ENCODE data around the gene CCIN.
A peak's percentile ranks its signal among the peaks of the same experiment; 100 is the strongest.
"Not testable (repeated sequence)": the region's sequence is repeated elsewhere in the genome, so short reads cannot be mapped to it uniquely, and the experiment has no call there.

Gene CCIN
- total RNA-seq, result 0.14 to 0.48 reads per million in 2 donors

DNA sequence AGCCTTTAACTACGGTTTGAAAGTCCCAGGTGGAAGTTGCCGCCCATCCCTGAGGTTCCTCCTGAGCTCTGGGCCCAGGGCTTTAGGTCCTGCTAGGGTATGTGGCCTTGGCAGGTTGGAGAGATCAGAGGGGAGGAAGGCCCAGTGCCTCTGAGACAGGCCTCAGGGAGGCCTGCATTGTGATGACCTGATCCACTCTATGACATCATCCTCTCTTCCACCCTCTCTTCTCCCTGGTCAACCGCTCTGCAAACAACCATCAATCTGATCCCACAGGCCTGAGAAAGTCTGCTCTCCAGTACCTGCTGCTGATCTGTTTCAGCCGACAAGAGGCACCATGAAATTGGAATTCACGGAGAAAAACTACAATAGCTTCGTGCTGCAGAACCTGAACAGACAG, at the start of gene CCIN:
Gene CCIN, plus strand, starts transcription at position 223 of the 400 bp plus-strand sequence. Its CDS starts 115 bp downstream, at position 338.
- no peak for DNase-seq

DNA sequence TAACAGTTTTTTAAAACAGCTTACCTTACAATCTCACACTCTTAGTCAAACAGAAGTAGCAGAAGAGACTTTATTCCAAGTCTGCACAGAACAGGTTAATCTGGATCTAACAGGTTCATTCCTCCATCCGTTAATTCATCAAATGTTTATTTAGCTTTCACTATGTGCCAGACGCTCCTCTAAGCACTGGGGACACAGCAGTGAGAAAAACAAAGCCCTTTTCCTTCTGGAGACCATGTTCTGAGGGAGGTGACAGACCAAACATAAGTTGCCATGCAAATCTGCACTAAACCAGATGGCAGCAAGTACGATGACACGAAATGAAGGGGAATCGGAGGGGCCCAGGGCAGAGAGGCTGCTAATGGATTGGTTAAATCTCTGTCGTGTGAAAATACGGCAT, 49.7 kb upstream of the CCIN start:
- no peak for DNase-seq

DNA sequence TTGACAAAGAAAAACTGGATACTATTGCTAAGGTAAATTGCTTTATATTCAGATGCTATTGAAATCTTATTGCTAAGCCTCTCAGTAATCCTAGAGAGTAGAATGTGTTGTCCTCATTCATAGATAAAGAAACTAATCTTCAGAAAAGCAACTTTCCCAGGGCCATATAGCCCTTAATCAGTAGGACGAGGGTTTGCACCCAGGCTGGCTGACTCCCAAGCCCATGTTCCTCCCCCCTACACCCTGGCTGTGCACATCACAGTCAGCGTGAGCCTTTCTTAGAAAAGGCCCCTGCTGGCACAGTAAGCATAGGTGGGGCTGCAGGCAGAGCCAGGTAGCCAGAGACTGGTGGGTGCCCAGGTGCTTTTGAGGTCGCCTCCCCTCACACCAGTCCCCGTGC, 48.5 kb upstream of the CCIN start:
- no peak for DNase-seq

DNA sequence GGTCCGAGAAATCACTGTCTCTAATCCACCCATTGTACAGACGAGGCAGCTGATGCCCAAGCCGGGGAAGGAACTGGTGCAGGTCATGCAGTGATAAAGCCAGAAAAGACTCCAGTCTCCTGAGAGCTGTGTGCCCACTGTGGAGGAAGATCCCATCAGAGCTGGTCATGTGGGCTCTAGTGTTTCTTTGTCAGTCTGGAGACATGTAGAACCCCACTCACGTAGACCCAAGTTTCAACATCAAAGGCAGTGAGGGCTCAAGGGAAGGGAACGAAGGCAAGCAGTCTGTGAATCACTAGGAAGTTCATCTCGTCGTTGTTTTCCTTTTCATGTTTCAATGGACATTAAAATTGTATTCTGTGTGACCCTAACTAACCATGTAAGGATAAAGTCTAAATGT, 47.2 kb upstream of the CCIN start:
- DNase-seq, result no peak

DNA sequence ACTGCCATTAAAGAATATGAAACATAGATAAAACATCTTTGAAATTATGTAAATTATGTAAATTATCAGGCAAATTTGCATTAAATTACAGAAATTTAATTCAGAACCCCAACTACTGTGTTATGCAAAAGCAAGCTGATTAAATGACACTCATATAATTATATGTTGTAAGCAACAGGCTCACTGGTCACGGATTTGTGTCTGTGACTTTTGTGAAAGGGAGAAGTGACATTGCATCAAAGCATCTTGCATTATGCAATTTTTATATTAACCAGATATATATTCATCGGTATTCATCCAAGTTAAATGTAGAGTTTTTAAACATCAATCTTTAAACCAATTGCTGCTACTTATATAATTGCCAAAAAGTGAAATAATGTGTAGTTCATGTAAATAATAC, 45.7 kb upstream of the CCIN start:
- no peak for DNase-seq

DNA sequence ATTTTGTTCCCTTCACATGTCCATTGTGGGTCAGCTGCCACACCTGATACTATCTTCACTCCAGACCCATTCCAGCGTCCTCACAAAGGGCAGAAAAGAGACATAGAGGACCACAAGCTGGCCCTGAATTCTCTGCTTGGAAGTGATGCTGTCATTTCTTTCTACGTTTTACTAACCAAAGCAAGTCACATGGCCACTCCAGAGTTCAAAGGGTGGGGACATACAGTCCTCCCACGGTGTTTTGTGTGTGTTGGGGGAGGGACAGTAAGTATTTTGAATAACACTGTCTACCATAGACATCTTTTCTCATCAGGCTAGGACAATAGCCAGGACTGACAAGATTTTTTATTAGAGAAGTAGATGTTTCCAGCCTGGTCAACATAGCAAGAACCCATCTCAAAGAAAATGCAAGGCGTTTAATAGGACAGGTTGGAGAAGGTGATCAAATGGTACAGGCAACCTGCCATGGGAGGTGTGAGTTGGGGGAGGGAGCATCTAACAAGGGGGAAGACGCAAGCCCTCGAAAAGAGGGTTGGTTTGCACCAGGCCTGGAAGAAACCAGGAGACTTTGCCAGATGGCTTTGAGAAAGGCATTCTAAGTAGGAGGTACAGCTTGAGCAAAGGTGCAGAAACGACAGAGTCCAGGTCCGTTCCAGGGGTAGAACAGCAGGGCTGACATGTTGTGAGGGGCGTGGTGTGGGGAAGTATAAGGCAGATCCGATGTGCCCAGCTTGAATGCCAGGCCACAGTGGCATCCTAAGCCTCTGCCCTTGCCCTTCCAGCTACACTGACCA, 43.9 kb upstream of the CCIN start:
- DNase-seq, result no peak

DNA sequence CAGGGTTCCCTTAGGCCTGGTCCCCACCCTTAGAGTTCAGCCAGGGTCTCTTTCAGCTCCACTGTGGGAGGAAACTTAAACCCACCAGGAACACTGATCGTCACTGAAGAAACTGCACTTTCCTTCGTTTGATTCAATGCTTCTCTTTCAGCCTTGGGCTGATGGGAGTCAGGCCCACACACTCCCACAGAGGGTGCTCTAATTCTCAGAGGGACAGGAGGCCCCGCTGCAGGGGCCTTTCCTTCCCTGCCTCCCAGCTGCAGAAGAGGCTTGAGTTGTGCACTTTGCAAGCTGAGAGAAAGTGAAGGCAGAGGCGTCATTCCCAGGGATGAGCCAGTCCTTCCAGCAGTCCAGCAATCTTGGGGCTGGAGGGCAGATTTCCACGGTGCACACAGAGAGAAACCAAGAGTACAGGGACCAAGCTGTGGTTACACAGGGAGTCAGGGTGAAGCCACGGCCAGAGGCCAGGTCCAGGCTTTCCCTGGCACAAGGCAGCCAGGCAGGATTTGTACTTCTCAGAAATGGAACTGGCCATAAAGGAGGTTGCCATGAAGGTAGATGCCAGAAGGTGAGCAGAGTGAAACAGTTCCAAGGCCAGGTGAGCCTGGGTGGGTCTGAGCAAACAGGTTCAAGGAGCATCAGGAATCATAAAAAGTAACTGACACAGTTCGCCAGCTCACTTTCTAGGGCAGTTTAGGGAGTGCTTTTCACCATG, 43.0 kb upstream of the CCIN start:
- no peak for DNase-seq

DNA sequence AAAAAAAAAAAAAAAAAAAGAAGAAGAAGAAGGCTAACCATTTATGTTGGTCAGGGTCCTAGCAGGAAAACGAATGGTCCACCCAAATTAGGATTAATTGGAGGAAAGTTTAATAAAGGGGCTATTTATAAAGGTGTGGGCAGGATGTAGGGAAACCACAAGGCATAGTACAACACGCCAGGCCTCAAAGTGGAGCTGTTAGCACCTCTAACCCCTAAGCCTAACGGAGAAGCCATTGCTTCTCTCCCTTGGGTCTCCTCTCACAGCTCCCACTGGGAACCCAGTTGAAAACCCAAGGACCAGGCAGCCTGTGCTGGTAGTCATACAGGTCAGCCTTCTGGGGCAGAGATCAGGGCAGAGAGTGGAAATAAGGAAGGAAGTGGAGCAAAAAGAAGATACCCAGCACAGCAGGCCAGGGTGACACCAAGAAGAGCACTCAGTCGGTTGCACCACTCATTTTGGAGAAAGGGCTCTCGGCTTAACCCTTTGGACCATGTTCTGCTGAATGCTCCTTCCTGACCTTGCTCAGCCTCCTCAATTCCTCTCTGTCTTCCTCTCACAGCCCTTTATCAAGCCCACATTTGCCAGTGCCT, 41.4 kb upstream of the CCIN start:
- DNase-seq, result no peak

DNA sequence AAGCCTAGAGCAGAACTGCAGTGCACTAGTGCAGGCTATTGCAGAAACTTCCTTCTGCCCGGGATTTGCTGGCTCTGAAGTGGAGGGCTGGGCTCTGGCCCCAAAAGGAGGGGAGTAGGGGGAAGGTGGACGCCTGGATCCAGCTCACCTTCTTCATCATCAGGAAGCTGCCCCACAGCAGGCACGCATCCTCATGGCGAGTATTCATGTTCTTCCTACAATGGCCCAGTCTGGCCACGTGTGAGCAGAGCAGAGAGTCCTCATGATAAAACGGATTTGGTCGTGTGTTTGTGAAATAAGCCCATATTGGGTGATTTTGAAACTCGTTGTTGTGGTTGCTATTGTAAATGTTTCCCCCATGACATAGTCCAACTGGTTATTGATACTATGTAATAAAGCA, 40.8 kb upstream of the CCIN start:
- DNase-seq, result no peak

DNA sequence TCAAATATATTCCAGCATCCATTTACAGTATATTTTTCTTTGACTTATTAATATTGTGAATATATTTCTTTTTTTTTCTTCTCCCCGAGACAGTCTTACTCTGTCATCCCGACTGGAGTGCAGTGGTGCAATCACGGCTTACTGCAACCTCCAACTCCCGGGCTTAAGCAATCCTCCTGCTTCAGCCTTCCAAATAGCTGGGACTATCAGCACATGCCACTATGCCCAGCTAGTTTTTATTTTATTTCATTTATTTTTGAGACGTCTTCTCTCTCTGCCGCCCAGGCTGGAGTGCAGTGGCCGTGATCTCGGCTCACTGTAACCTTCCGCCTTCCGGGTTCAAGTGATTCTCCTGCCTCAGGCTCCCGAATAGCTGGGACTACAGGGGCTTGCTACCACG, 40.0 kb upstream of the CCIN start:
- DNase-seq, result no peak

DNA sequence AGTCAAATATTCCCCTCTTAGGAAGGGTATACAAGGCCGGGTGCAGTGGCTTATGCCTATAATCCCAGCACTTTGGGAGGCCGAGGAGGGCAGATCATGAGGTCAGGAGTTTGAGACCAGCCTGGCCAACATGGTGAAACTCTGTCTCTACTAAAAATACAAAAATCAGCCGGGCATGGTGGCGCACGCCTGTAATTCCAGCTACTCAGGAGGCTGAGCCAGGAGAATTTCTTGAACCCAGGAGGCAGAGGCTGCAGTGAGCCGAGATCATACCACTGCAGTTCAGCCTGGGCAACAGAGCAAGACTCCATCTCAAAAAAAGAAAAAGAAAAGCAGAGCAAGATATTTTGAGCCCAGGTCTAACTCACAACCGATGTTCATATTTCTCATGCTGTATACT, 37.5 kb upstream of the CCIN start:
- not testable (repeated sequence) for DNase-seq

DNA sequence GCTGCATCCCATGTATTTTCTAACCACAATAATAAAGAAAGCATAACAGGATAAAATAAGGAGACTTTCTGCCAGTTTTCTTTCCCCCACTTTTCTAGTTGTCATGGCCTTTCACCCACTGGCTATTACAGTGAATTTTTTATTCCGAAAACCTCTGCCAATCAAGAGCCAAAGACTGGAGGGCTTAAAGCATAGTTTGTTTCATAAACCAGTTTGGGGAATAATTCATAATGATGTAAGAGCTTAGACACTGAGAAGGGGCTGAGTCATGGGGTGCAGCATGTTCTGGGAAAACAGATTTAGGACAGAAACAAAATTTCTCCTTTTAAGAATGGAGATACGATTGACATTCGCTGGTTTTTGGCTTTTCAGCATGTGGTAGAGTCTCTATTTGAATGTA, 37.1 kb upstream of the CCIN start:
- DNase-seq, result no peak

DNA sequence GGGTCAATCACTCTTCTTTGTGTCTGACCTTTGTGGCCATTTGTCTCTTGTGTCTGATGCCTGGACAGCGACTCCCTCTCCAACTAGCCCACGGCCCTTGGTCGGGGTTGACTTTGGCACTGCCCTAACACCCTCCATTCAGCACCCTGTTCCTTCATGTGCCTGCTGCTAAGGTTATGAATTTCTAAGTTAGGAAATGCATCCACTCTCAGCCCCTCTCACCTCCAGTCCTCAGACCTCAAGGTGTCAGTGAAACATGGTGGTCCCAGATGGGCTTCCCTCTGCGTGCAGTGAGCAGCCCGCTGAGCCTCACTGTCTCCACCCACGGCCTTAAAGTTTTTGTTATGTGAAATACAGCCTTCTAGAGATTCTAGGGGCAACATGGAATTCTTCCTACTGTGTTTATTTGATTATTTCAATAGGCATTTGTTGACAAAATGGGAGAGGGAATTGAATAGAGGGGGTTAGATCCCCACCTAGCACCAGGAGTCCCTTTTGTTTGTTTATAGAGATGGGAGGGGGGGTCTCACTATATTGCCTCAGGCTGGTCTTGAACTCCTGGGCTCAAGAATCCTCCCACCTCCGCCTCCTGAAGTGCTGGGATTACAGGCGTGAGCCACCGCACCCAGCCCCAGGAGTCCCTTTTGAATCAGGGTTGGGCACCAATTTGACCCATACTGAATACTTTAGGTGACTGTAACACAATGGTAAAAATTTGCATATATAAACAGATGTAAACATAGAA, 34.3 kb upstream of the CCIN start:
- DNase-seq, result no peak

DNA sequence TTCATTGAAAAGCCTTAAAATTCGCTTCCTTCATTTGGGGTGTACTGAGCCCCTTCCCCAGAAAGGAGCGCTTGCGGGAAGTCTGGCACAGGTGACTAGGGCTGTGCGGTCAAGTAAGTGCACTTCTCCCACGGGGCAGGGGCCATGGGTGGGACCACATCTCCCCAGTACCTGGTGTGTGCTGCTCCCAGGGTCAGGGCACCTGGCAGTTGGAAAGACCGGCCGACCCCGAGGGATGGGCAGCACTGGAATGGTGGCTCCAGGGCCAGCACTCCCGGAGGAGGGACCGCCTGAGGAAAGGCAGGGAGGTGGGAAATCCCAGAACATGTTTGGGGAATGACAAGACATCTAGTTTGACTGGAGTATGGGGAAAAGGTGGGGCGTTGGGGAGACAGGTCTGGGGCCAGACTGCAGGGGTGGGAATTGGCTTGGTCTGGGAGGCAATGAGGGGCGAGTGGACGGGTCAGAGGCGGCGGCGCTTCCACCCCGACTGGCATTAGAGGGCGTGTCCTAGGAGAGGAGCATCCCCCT, 33.4 kb upstream of the CCIN start:
- DNase-seq, result no peak

DNA sequence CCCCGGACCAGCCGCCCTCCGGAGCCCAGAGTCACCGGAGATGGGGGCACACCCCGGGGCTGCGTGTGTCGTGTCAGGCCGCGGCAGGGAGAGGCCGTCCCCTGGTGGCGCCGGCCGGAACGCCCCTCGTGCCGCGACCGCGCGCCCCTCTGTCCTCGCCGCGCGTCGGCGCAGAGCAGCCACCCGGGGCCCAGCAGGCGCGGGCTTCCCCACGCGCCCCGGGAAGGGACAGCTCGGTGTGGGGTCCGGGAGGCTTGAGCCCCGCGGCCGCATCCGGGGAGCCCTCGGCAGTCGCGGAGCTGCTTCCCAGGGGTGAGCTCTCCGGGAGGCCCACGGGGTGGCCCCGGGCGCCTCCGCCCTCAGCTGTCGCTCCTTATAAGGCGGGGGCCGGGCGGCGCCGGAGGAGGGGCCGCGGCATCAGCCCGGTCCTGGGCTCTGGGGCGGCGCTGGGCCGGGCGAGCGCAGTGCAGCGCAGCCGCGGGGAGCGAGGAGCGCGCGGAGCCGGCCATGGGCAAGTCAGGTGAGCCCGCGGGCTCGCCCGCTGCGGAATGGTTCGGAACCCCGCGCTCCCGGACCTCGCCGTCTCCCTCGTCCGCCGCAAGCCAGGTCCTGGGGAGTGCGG, 32.8 kb upstream of the CCIN start, which contains the start of gene GLIPR2:
Gene GLIPR2, plus strand, starts transcription at position 462 of the 622 bp plus-strand sequence. Its CDS starts 46 bp downstream, at position 508.
- peak; percentile 69 for DNase-seq

DNA sequence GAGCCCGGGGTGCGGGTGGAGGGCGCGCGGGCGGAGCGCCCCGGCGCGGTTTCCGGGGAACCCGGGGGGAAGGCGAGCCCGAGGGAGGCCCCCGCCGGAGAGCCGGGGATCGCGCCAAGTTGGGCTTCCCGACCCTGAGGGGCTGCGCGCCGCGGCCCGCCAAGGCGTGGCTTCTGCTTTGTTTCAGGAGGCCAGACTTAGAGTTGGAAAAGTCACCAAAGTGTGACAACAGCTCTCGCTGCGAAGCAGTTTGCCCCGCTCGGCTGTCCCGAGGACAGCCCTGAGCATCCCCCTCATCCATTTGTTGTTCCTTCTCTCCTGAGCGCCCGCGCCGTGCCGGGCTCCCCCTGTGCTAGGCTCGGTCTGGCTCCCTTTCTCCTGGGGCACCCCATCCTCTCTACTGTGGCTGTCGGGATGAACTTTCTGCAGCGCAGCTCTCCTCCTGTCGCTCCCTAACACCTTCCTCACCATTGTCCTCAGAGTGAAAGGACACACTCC, 32.2 kb upstream of the CCIN start:
- no peak for DNase-seq

DNA sequence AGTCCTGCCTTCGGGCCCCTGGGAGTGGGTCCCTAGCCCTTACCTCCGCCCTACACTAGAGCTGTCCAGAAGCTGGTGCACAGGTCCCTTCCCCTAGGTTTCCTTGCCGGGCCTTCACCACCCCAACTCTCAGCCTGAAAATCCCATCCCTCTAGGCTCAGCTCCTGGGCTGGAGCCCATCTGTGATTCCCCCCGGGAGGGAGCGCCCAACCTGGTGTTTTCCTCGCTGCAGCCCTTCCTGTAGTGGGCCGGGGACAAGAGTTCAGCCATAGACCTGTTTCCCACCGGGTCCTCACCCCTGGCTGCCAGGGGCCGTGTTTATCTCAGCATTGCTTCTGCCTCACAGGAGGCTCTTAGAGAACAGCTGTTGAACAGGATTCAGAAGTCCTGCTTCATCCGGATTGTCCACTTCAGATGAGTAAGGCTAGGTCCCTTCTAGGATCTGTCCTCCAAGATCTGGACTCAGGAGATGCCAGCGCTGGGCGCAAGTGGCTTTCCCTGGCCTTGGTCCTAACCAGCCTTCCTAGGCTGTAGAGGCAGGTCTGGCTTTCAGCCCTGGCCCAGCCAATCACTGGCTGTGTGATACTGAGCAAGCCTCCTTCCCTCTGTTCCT, 31.7 kb upstream of the CCIN start:
- no peak for DNase-seq

DNA sequence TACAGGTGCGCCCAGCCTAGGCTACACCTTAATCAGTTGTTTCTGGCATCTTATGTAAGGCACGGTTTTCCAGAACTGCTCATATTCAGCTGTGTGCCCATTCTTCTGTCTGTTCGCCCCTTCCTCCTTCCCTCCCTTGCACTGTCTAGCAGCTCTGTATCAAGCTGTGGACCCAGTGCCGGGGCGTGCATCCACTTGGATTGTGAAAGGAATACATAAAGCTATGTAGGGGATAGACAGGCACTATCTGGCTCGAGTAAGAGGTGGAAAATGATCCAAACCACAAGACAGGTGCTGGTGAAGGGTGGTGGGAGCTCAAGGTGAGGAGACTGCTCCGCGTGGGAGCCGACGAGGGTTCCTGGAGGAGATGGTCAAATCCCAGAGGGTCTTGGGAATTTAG, 30.7 kb upstream of the CCIN start:
- no peak for DNase-seq

DNA sequence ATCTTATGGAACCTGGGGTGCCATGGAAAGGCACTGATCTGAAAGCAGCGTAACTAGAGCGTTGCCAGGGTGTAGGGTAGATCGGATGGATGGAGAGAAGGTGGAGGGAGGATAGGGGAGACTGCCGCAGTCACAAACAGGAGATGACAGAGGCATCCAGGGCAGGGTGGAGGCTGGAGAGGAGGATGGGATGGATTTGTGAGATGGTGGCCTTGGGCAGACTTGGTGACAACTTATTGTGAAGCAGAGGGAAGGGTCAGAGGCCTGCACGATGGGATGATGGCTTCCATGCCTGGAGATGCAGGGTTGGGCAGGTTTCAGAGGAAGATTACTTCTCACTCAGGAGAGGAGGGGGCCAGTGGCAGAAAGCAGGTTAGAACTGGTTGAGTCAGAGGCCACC, 30.3 kb upstream of the CCIN start:
- DNase-seq, result no peak

DNA sequence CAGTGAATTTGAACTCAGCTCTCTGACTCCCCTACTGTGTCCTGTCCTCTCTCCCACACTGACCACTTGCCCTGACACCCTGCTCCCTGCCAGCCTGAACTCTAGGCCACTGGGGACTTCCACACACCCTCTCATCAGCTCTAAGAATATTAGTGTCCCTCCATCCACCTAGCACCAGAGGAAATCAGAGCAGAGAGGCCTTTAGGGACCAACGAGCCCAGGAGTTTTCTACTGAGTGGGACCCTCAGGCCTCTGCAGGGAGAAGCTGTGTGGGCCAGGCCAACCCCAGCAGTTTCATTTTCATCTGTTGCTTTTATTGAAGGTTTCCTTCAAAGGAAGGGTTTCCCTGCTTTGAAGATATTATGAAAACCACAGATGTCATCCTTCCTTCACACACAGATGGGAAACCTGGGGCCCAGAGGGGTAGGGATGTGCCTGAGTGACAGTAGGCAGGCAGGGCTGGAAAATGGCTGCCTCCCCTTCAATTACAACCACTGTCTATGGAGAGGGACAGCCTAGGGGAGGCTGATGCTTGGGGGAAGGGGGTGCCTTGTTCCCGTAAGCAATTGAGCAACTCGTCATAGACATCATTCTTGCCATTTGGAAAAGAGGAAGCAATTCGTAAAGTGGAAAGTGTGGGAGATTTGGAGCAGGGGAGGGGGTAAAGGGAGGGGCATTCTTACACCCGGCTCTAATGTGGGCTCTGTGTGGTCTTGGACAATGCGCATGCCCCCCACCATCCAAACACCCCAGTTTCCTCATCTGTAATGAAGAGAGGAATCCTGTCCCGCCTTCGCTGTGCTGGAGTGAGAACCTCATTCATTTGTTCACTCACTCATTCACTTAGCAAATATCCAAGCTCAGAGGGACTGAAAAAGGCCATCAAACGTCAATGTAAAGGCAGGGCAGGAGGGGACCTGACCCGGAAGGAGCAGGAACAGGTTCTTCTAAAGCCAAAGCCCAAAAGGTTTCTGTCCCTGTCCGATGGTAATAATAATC, 28.8 kb upstream of the CCIN start:
- DNase-seq, result no peak

Measured in T-helper 9 cell (primary cell).